Epithelial cell of esophagus (primary cell): ENCODE measurements around the gene CTAGE4.
"Not testable (repeated sequence)": the region's sequence is repeated elsewhere in the genome, so short reads cannot be mapped to it uniquely, and the experiment has no call there.

Experiments
- DNase-seq: peaks from one replicate; pipeline ENCODE4 v3.0.0; 2010; ENCODE audit warnings: low read depth
- H3K4me3 ChIP-seq: 2 replicates; pipeline ENCODE4 v1.5.1; 2011; ENCODE audit warnings: mild to moderate bottlenecking, low read length, control low read depth
- CTCF ChIP-seq: IDR thresholded peaks from 2 replicates; pipeline ENCODE4 v1.5.1; 2011; ENCODE audit warnings: low read depth, mild to moderate bottlenecking, low read length, control low read depth, inconsistent platforms; ENCODE audit not compliant: insufficient read depth; ENCODE audit errors: missing control alignments

Gene CTAGE4

GRCh38 chr7:144183166-144183565 lies at the start of gene CTAGE4:
TSS of gene CTAGE4 (plus strand) at chr7:144183466. CDS start at chr7:144183504, 38 bp downstream.
- not testable (repeated sequence) for DNase-seq, H3K4me3 ChIP-seq

DNA sequence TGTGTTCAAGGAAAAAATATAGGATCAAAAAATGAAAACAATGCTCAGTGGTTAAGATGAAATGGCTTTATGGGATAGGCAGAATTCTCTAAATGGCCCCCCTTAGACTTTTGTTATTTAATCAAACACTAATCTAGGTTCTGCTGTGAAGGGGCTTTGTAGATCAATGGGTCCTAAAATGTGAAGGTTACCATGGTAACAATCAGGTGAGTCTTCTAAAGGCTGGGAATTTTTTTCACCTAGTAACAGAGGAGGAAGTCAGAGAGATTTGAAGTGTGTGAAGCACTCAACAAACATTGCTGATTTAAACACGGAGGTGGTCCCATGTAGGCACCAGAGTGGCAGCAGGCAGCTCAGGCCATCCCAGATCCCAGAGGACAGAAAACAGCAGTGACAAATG lies 49.1 kb upstream of the CTAGE4 start:
- no peak overlapping the region for H3K4me3 ChIP-seq
- DNase-seq = no peak
- no peak for TF ChIP-seq CTCF

DNA sequence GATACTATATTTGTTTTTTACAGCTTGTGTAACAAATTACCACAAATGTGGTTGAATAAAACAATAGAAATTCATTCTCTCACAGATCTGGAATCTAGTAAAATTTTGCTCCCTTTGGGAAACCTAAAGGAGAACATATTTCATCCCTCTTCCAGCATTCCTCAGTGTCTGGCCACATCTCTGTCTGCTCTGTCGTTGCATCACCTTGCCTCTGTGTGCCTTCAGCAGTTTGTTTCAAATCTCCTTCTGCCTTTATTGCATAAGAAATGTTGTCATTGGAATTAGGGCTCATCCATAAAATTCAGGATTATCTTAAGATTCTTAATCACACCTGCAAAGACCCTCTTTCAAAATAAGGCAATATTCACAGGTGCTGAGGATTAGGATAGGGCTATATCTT lies 45.8 kb upstream of the CTAGE4 start:
- DNase-seq = no peak
- no peak overlapping the region for H3K4me3 ChIP-seq
- no peak for TF ChIP-seq CTCF

- no peak for DNase-seq
- no peak overlapping the region for H3K4me3 ChIP-seq
- no peak for TF ChIP-seq CTCF
Observed at GRCh38 chr7:144142187-144142586, 41.1 kb upstream of the CTAGE4 start.

GRCh38 chr7:144144426-144144825 lies 38.8 kb upstream of the CTAGE4 start:
- no peak for DNase-seq
- H3K4me3 ChIP-seq = no peak overlapping the region
- TF ChIP-seq CTCF = no peak

DNA sequence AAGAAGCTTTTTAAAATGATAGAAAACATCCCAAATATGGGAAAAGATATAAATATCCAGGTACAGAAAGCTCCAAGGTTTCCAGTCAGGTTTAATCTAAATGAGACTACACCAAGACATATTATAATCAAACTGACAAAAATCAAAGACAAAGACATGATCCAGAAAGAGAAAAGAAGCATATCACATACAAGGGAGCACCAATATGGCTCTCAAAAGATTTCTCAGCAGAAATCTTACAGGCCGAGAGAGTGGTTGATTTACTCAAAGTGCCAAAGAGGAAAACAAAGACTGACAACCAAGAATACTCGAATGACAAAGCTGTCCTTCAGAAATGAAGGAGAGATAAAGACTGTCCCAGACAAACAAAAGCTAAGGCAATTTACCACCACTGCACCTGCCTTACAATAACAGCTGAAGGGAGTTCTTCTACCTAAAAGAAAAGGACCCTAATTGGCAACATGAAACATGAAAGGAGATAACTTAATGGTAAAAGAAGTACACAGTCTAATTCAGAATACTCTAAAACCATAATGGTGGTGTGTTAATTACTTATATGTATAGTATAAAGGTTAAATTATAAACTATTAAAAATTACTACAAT lies 34.9 kb upstream of the CTAGE4 start:
- TF ChIP-seq CTCF = no peak
- DNase-seq = no peak
- H3K4me3 ChIP-seq = no peak overlapping the region

DNA sequence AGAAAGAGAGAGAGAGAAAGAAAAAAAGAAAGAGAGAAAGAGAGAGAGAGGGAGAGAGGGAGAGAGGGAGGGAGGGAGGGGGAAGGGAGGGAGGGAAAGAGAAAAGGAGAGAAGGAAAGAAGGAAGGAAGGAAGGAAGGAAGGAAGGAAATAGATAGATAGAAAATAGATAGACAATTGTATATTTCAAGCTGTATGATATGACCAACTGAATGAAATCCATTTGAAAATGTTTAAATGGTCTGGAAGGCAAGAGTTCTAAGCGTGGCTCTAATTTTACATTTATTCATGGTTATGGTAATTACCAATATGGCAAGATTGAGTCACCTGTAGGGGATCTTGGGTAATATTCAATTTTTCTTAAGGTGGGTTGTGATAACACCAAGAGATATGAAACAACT lies 24.4 kb upstream of the CTAGE4 start:
- no peak for DNase-seq
- TF ChIP-seq CTCF = no peak
- H3K4me3 ChIP-seq = no peak overlapping the region
